Nephron progenitor cell (in vitro differentiated cells): ENCODE measurements around the gene ABCA8.

ENCODE experiments used
- DNase-seq: peaks from one replicate; pipeline ENCODE4 v3.0.0; 2021
- H3K27ac Mint-ChIP-seq: 2 replicates; pipeline ENCODE4 v1.8.0; 2021; ENCODE audit warnings: mild to moderate bottlenecking, moderate library complexity, mixed read lengths
- H3K27me3 Mint-ChIP-seq: 2 replicates; pipeline ENCODE4 v1.8.0; 2021; ENCODE audit warnings: mild to moderate bottlenecking, low read depth, mixed read lengths; ENCODE audit not compliant: poor library complexity
- H3K36me3 Mint-ChIP-seq: 2 replicates; pipeline ENCODE4 v1.8.0; 2021; ENCODE audit warnings: low read depth, mixed read lengths
- H3K4me1 Mint-ChIP-seq: 2 replicates; pipeline ENCODE4 v1.8.0; 2021; ENCODE audit warnings: mixed read lengths
- H3K4me3 Mint-ChIP-seq: 2 replicates; pipeline ENCODE4 v1.8.0; 2021; ENCODE audit warnings: mild to moderate bottlenecking, moderate library complexity, mixed read lengths
- H3K9me3 Mint-ChIP-seq: 2 replicates; pipeline ENCODE4 v1.8.0; 2021; ENCODE audit warnings: mild to moderate bottlenecking, moderate library complexity, mixed read lengths
- TF ChIP-seq, protein P1 (sequence below): fragments of 200-600 bp; sonication (generic); IDR thresholded peaks from 2 replicates; pipeline ENCODE4 v1.5.0; 2021; ENCODE audit warnings: antibody characterized with exemption

ABCA8 gene

GRCh38 chr17:68943123-68943811, 11.9 kb downstream of the ABCA8 start:
- no peak for DNase-seq

GRCh38 chr17:68942389-68942788, 12.8 kb downstream of the ABCA8 start:
- Mint-ChIP-seq H3K27ac (no peak overlapping the region), H3K4me1 (peaks cover 6% of the 10 kb centered on the region), H3K36me3 (no peaks in the 10 kb centered on the region)

More at GRCh38 chr17:68943123-68943811, 11.9 kb downstream of the ABCA8 start:
- no peaks in the 10 kb centered on the region for H3K36me3 Mint-ChIP-seq
- no peaks in the 10 kb centered on the region for H3K9me3 Mint-ChIP-seq
- H3K4me3 Mint-ChIP-seq, result no peak overlapping the region
- no peaks in the 10 kb centered on the region for H3K27me3 Mint-ChIP-seq
- TF ChIP-seq, protein P1, sequence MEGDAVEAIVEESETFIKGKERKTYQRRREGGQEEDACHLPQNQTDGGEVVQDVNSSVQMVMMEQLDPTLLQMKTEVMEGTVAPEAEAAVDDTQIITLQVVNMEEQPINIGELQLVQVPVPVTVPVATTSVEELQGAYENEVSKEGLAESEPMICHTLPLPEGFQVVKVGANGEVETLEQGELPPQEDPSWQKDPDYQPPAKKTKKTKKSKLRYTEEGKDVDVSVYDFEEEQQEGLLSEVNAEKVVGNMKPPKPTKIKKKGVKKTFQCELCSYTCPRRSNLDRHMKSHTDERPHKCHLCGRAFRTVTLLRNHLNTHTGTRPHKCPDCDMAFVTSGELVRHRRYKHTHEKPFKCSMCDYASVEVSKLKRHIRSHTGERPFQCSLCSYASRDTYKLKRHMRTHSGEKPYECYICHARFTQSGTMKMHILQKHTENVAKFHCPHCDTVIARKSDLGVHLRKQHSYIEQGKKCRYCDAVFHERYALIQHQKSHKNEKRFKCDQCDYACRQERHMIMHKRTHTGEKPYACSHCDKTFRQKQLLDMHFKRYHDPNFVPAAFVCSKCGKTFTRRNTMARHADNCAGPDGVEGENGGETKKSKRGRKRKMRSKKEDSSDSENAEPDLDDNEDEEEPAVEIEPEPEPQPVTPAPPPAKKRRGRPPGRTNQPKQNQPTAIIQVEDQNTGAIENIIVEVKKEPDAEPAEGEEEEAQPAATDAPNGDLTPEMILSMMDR, result no peak
- H3K27ac Mint-ChIP-seq, result no peak overlapping the region
- H3K4me1 Mint-ChIP-seq, result peaks cover 6% of the 10 kb centered on the region

DNA sequence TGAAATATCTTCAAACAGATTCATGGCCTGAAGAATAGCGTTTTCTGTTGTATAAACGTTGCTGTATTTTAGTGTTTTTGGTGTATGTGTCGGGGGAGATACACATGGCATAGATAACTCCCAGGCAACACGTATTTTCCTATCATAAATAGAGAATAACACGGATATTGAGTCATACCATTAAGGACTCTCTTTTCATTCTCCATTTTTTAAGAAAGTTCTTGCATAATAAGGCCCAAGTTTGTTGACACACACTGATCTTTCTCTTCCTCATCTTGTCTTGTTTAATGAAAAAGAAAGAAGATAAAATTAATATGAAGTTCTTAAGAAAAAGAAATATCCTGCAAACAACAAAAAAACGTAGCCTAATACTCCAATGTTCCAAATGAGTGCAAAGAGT, 13.4 kb downstream of the ABCA8 start:
- Mint-ChIP-seq H3K27ac (no peak overlapping the region), H3K4me1 (peaks cover 6% of the 10 kb centered on the region), H3K36me3 (no peaks in the 10 kb centered on the region), H3K27me3 (peaks cover 2% of the 10 kb centered on the region), H3K9me3 (no peaks in the 10 kb centered on the region), H3K4me3 (no peak overlapping the region)
- TF ChIP-seq, protein P1, result no peak
- DNase-seq, result no peak

More at GRCh38 chr17:68942389-68942788, 12.8 kb downstream of the ABCA8 start:
- TF ChIP-seq, protein P1, result no peak
- no peak for DNase-seq
- Mint-ChIP-seq H3K27me3 (peaks cover 2% of the 10 kb centered on the region), H3K9me3 (no peaks in the 10 kb centered on the region), H3K4me3 (no peak overlapping the region)

DNA sequence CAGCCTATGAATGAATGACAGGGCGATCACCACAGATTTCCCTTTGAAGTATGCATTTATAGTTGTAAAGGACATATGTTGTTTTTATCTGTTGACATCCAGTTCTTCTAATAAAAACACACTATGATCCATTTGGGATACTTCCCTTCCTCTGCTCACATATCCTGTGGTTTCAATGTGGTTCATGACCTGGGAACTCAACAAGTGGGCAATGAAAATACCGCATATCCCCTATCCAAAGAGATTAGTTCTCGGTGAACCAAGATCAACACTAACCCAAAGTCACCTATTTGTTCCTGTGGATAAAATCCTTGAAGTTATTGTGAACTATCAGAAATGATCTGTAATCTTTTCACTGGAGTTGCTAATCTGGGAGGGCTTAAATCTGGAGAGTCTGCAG, 16.0 kb downstream of the ABCA8 start:
- H3K27ac Mint-ChIP-seq, result no peak overlapping the region
- H3K9me3 Mint-ChIP-seq, result no peaks in the 10 kb centered on the region
- H3K4me3 Mint-ChIP-seq, result no peak overlapping the region
- TF ChIP-seq, protein P1, result no peak
- DNase-seq, result no peak
- no peaks in the 10 kb centered on the region for H3K4me1 Mint-ChIP-seq
- H3K36me3 Mint-ChIP-seq, result no peaks in the 10 kb centered on the region
- H3K27me3 Mint-ChIP-seq, result peaks cover 2% of the 10 kb centered on the region

DNA sequence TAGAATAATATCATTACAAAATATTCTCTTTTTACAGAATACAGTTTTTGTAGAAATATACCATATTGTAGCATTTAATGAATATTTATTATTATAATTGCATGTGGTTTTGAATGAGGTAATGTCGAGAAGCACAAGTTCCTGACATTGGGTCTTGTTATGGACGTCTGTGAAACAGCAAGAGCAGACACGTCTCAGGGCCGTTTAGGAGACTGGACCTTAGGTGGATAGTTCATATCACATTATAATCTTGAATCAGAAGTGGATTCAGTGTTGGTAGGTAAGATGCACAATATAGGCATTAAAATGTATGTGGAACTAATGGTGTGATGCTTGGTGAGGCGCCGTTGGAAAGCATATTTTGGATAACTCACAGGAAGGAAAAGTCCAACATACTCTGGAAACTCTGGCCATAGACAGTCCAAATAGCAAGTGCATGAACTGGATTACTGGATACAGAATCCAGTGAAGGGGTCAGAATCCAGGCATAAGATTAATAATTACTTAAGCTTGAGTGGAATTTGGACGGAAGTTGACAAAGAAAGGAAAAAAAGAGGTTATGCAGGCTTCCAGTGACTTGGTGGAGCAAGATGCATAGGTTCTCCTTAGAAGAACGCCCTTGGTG, 17.2 kb downstream of the ABCA8 start:
- H3K9me3 Mint-ChIP-seq, result no peaks in the 10 kb centered on the region
- H3K4me3 Mint-ChIP-seq, result no peak overlapping the region
- no peak overlapping the region for H3K27ac Mint-ChIP-seq
- peaks cover 2% of the 10 kb centered on the region for H3K27me3 Mint-ChIP-seq
- no peak for DNase-seq
- H3K36me3 Mint-ChIP-seq, result no peaks in the 10 kb centered on the region
- TF ChIP-seq, protein P1, result no peak
- no peaks in the 10 kb centered on the region for H3K4me1 Mint-ChIP-seq

- no peak for DNase-seq
- no peak overlapping the region for H3K4me3 Mint-ChIP-seq
- TF ChIP-seq, protein P1, result no peak
- H3K27ac Mint-ChIP-seq, result no peak overlapping the region
- H3K36me3 Mint-ChIP-seq, result no peaks in the 10 kb centered on the region
- H3K27me3 Mint-ChIP-seq, result peaks cover 3% of the 10 kb centered on the region
- no peaks in the 10 kb centered on the region for H3K9me3 Mint-ChIP-seq
- no peaks in the 10 kb centered on the region for H3K4me1 Mint-ChIP-seq
Measured at GRCh38 chr17:68927516-68927915, 27.7 kb downstream of the ABCA8 start.
